Activated CD4-positive, CD25-positive, alpha-beta regulatory T cell treated with anti-CD3 and anti-CD28 coated beads, Interleukin-2, amount 50 U/mL, for 24 hours (primary cell): ENCODE data around the gene CADPS2.
"Not testable (repeated sequence)": the region's sequence is repeated elsewhere in the genome, so short reads cannot be mapped to it uniquely, and the experiment has no call there.

Experiments used
- ATAC-seq, 2 donors: fragments of 150-1000 bp; cut with Tn5 transposase; one replicate each; pipeline ENCODE4 v1.10.0; 2021; ENCODE audit warnings: mild to moderate bottlenecking in 1 of 2, moderate library complexity in 1 of 2

CADPS2 gene

GRCh38 chr7:122849957-122850328, 36.3 kb downstream of the CADPS2 start:
- ATAC-seq = no peak

GRCh38 chr7:122849322-122849956, 36.8 kb downstream of the CADPS2 start:
- ATAC-seq = no peak

DNA sequence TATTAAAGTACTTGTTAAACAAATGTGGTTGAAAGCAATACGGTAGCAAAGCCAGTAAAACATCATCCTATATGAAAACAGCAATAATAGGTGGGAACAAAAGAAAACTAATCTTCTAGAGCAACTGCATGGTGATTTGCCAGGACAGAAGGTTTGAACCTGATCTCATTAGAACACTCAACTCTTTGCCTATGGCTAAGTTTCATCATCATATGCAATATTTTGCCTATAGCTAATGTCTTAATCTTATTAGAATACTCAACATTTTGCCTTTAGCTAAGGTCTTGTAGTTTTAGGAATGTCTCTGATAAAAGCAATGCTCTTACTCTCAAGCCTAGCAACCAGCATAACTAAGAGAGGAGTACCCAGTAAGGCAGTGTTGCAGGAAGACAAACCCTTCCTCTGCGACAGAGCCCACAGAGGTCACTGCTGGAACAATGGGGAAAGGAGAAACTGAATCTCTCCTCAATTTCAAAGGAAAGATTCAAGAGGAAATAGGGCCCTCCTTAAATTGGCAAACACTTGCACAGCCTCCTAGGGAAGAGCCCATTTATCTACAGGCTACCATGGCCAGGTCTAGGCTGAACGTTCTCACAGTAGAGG, 38.3 kb downstream of the CADPS2 start:
- ATAC-seq = no peak

DNA sequence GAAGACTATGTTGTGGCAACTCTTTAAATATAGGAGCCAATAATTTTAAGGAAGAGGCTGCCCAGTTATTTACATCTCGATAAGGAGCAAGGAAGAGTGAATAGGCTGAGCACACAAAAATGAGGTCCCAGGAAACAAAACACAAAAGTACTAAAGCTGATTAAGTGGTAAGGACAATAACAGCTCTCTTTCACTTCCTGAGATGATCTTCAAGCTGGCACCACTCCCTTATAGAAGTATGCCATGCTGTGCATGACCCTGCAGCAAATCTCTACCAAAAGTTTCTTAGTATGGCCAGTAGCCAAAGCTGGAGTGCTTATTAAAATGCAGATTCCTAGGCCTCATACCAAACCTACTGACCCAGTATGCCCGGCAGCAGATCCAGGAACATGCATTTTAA, 39.7 kb downstream of the CADPS2 start:
- no peak for ATAC-seq

DNA sequence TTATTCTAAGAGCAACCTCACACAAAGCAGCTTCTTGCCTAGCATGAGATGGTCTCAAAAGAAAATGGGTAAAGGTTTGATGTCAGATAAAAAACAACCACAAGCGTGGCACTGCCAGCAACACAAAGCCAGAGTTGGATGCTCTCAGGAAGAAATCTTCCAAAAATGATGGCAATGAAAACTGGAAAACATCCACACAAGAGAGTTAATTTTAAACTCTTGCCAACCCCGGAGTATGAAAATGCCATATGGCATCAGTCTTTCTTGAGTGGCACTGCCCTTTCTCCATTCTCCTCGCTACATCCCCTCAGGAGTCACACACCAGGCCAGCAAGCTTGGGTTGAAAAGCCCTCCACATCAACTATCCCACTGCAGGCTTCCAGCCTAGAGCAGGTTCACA, 41.0 kb downstream of the CADPS2 start:
- ATAC-seq = no peak

DNA sequence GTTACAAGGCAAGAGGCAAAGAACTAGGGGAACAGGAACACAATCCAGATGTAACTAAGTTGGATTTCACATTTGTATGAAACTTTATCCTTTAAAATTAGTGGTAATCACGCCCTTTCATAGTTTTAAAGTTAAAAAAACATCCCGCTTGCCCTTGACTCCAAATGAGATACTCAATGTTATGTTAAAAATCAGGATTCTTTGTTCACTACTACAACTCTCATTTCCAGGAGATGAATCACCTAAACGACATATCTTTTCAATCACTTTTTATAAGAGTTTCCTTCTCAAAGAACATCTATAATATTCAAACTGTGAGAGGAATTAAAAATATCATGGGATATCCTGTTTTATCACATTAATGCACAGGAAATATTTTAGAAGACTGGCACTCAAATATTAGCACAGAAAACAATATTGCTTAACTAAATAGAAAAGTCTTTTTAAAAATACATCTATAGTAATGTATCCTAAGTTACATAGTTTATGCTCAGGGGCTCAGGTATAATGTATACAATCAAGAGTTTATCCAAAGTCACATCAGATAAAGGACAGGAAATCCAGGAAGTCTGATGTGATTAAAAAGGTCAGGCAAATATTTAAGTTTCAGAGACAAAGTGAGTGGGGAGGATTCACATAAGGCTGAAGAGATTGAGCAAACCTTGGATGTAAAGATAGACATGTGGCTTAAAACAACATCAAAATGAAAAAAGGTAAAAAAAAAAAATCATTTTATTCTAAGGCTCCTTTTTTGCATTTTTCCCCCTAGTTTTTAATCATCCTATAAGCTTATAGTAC, 41.9 kb downstream of the CADPS2 start:
- no peak for ATAC-seq

- no peak for ATAC-seq
Measured at GRCh38 chr7:122842971-122843370, 43.3 kb downstream of the CADPS2 start.

- ATAC-seq = not testable (repeated sequence)
Measured at GRCh38 chr7:122836286-122836685, 50.0 kb downstream of the CADPS2 start.

DNA sequence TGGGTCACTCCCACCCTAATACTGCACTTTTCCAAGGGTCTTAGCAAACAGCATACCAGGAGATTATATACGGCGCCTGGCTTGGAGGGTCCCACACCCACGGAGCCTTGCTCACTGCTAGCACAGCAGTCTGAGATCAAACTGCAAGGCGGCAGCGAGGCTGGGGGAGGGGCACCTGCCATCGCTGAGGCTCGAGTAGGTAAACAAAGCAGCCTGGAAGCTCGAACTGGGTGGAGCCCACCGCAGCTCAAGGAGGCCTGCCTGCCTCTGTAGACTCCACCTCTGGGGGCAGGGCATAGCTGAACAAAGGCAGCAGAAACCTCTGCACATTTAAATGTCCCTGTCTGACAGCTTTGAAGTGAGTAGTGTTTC, 51.7 kb downstream of the CADPS2 start:
- ATAC-seq = not testable (repeated sequence)

GRCh38 chr7:122833888-122834570, 52.2 kb downstream of the CADPS2 start:
- ATAC-seq = no peak

DNA sequence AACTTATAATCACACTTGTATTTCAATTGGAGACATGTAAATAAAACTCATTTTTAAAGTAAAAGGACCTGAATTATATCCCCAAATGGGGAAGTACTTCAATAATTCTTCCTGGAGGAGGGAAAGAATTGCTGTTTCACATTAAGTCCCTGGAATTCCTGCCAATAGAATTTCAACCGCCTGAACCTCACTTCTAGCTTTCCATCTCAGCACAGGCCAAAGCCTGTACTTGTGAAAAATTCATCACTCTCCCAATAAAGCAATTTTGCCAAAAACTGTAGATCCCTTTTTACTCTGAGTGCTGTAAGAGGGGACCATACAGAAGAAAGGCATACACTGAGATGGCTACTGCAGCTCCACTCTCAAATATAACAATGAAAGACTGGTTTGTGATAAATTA, 54.8 kb downstream of the CADPS2 start:
- ATAC-seq = no peak

- ATAC-seq = no peak
Measured at GRCh38 chr7:122829962-122830361, 56.3 kb downstream of the CADPS2 start.

- no peak for ATAC-seq
Measured at GRCh38 chr7:122827763-122828162, 58.5 kb downstream of the CADPS2 start.

DNA sequence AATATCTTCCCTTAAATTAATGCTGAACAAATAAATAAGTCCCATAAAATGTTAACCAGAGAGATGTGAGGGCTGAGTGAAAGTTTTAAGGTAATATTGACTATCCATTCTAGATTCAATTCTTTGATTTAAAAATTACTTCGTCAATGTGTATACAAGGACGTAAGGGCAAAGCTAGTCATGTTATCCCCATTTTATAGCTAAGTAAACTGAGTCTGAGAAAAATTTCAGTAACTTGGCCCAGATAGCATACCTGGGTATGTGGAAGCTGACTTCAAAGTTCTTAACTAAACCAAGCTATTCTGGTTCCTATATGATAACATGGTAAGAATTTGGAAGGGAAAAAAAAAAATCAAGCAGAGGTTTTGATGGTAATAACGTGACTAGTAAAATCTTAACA, 72.4 kb downstream of the CADPS2 start:
- ATAC-seq = no peak

DNA sequence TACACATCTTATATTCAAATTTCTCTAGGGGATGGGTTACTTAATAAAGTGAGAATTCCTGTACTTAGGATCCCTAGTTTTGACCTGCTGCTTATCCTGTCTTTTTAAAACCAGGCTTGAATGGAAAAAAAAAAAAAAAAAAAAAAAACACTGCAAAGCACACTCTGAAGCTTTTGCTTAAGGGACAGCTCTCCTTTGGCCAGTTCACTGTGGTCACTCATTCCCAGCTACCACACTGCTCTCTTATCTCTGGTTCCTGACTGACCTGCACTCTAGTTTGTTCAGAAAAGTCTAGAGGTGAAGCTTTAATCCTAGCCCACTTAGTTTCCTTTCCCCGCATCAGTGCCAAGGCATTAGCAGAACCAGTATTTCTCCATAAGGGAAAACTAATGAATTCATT, 82.4 kb downstream of the CADPS2 start:
- no peak for ATAC-seq

DNA sequence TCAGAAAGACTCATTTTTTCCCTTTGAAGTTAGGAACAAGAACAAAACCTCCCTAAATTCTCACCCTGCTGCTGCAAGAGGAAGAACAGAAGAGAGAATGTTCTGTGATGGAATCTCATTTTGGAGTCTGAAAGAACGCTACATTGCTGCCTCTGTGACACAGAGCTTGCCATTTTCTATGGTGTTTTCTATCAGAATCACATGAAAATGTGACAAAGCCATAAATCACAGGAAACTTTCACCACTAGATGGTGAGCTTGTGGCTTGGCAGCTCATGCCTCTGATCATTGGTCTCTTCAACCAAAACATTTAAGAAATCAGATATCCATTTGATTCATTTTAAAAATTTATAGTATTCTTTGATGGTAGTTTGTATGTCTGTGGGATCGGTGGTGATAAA, 82.9 kb downstream of the CADPS2 start:
- no peak for ATAC-seq

GRCh38 chr7:122802301-122802751, 83.9 kb downstream of the CADPS2 start:
- ATAC-seq = no peak

DNA sequence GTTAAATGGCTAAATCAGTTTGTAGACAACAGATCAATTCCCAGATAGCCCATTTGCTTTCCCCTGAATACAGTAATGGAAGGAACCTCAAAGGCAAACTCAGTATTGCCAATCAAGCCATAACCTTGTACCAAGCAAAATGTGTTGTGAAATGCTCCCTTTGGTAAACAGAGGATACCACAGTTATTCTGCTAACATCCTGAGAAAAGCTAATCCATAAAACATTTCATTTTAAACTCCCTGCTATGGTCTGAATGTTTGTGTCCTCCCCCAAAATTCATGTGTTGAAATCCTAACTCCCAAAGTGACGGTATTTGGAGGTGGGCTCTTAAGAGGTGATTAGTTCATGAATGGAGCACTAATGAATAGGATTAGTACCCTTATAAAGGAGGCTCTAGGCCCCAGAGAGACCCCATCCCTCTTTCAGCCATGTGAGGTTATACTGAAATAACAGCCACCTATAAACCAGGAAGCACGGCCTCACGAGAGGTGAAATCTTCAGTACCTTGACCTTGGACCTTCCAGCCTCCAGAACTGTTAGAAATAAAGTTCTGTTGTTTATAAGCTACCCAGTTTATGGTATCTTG, 94.2 kb downstream of the CADPS2 start:
- no peak for ATAC-seq

- ATAC-seq = no peak
Measured at GRCh38 chr7:122790591-122790990, 95.7 kb downstream of the CADPS2 start.

GRCh38 chr7:122790132-122790531, 96.1 kb downstream of the CADPS2 start:
- no peak for ATAC-seq

GRCh38 chr7:122789156-122789555, 97.1 kb downstream of the CADPS2 start:
- no peak for ATAC-seq

DNA sequence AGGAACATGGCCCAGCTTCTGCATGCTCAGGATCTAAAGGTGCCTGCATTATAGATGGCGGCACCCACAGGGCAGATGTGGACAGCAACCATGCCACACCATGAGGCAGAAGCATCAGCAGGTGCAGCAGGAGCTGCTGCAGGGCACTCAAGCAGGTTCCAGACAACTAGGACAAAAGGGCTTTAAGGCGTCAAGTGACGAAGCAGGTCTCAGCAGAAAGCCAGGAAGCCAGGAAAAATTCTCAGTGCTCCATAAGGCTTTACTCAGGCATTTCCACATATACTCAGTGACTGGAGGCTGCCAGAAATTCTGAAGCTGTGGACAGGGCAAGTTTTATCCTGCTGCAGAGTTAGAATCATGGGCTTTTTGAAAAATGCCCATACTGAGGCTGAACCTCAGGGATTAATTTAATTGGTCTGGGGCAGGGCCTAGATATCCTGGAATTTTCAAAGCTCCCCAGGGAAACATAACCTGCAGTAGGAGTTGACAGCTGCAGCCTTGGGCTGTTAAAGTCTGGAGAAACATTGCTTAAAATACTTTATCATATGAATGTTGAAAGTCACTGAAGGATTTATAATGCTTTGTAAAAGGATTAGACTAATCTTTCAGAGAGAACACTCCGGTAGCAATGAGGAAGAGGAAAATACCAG, 115.4 kb downstream of the CADPS2 start:
- no peak for ATAC-seq

DNA sequence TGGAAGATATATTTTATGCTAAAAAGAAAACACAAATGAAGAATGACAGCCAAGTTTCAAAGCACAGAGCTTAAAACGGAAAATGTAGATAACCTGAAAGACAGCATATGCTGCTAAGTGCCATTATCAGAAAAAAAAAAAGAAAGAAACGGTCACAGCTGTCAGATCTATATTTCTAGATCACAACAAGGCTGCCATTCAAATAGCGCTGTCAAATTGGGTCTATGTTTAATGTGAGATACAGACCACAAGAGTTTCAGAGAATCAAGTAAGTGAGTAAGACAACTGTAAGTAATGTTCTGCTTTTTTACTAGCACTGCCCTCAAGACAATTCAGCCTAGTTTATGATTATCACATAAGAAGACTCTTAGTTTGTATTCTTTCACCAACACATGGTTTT, 117.4 kb downstream of the CADPS2 start:
- ATAC-seq = no peak
